ENCODE results near the gene LRRC8E.

The LRRC8E gene

DNA sequence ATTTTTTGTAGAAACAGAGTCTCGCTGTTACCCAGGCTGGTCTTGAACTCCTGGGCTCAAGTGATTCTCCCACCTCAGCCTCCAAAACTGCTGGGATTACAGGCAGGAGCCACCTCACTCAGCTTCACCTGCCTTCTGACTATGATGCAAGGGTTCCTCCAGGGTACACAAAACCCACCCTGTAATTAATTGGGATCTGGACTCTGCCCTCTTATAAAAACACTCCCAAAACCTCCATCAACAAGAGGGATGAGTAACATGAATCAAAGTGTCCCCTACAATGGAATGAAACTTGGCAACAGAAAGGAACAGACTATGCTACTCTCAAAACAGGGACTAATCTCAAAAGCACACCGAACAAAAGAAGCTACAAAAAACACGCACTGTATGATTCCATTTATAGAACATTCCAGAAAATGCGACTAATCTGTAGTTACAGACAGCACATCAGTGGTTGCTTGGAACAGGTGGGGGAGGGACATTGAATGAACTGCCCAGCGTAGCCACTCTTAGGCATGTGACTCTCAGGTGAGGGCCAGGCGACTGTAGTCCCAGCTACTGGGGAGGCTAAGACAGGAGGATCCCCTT lies 11.0 kb upstream of the LRRC8E start:
- DNase-seq, result no peak
- no peak overlapping the region for H2BK120ac ChIP-seq (ENCODE audit: insufficient read depth, low read length, poor library complexity)
- WGBS (ENCODE audit: extremely low coverage, insufficient coverage, insufficient read length), result no CpG with 5 or more reads among the region's 6 CpGs

DNA sequence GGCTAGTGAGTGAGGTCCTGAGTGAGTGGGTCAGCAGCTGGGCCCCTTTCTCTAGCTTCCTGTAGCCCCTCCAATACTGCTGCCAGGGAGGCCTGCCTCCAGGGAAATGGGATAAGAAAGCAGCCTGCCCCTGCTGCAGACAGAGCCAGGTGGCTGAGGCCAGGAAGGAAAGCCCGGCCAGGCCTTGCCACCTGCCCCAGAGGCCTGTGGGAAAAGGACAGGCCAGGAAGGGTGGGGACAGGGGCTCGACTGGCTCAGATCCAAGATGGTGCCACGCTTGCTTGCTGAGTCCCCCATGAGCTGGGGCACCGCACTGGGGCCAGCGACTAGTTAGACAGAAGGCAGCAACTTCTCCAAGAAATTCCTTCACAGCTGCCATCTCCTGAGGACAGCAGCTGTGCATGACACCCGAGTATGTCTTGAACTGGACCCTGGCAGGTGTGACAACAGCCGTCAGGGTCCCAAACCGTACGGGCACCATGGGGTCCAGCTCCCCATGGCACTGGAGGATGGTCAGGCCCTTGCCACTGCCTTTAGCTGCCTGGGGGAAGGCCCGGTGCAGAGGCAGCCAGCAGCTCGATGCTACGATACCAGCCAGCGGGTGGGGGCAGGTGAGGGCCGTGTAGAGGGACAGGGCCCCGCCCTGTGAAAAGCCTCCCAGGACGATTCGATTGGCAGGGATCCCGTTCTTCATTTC lies 9.1 kb upstream of the LRRC8E start:
- H3K27me3 ChIP-seq (ENCODE audit: insufficient read depth, low read length), result peaks cover 7% of the 10 kb centered on the region
- no peaks in the 10 kb centered on the region for H3K79me1 ChIP-seq (ENCODE audit: low read length)
- no peak overlapping the region for H2BK5ac ChIP-seq (ENCODE audit: low read depth, low read length, poor library complexity)
- H3K23ac ChIP-seq (ENCODE audit: low read length), result no peak overlapping the region
- no peak overlapping the region for H2BK12ac ChIP-seq (ENCODE audit: low read length)
- H3K4me1 ChIP-seq (ENCODE audit: control insufficient read depth in 1 of 2, insufficient read depth in 2 of 2, low read length in 2 of 2), result peaks cover 0 to 4% of the 10 kb centered on the region in 2 experiments
- H4K8ac ChIP-seq (ENCODE audit: low read depth, low read length), result no peak overlapping the region
- no peak overlapping the region for H4K12ac ChIP-seq (ENCODE audit: low read depth, low read length)
- H2AFZ ChIP-seq (ENCODE audit: insufficient read depth, low read length, poor library complexity), result no peak overlapping the region
- no peak overlapping the region for H3K9ac ChIP-seq (ENCODE audit: low read length)
- no peak overlapping the region for H3K14ac ChIP-seq (ENCODE audit: low read length)
- H3K36me3 ChIP-seq (ENCODE audit: control insufficient read depth in 1 of 2, insufficient read depth in 2 of 2, low read length in 2 of 2), result no peaks in the 10 kb centered on the region
- no peak overlapping the region for H3K18ac ChIP-seq (ENCODE audit: low read length)
- H3K27ac ChIP-seq (ENCODE audit: low read depth, low read length), result no peak overlapping the region
- H3K4me3 ChIP-seq (ENCODE audit: low read depth, low read length), result no peak overlapping the region
- no peak overlapping the region for H3K4me2 ChIP-seq (ENCODE audit: low read length)
- no peak overlapping the region for H3K4ac ChIP-seq (ENCODE audit: low read depth, low read length)
- WGBS (ENCODE audit: extremely low coverage, insufficient coverage, insufficient read length), result no CpG with 5 or more reads among the region's 18 CpGs
- no peak overlapping the region for H4K91ac ChIP-seq (ENCODE audit: low read depth, low read length)
- H3K79me2 ChIP-seq (ENCODE audit: control insufficient read depth, insufficient read depth, low read length, poor library complexity), result no peaks in the 10 kb centered on the region
- H2AK5ac ChIP-seq (ENCODE audit: low read length), result peak overlapping the region; percentile 24
- no peak for DNase-seq
- H3K9me3 ChIP-seq (ENCODE audit: insufficient read depth, low read depth, low read length), result no peaks in the 10 kb centered on the region
- H2BK120ac ChIP-seq (ENCODE audit: insufficient read depth, low read length, poor library complexity), result no peak overlapping the region

More for the DNA sequence above, 11.0 kb upstream of the LRRC8E start:
- Histone ChIP-seq H2AK5ac (ENCODE audit: low read length) (no peak overlapping the region), H3K36me3 (ENCODE audit: control insufficient read depth in 1 of 2, insufficient read depth in 2 of 2, low read length in 2 of 2) (no peaks in the 10 kb centered on the region), H4K8ac (ENCODE audit: low read depth, low read length) (no peak overlapping the region), H3K27ac (ENCODE audit: low read depth, low read length) (no peak overlapping the region), H3K4ac (ENCODE audit: low read depth, low read length) (no peak overlapping the region), H3K79me1 (ENCODE audit: low read length) (no peaks in the 10 kb centered on the region), H3K9ac (ENCODE audit: low read length) (no peak overlapping the region), H3K4me3 (ENCODE audit: low read depth, low read length) (no peak overlapping the region), H3K23ac (ENCODE audit: low read length) (no peak overlapping the region), H2AFZ (ENCODE audit: insufficient read depth, low read length, poor library complexity) (no peak overlapping the region), H3K18ac (ENCODE audit: low read length) (no peak overlapping the region), H3K14ac (ENCODE audit: low read length) (no peak overlapping the region), H3K9me3 (ENCODE audit: insufficient read depth, low read depth, low read length) (no peaks in the 10 kb centered on the region), H4K12ac (ENCODE audit: low read depth, low read length) (no peak overlapping the region), H2BK12ac (ENCODE audit: low read length) (no peak overlapping the region), H3K27me3 (ENCODE audit: insufficient read depth, low read length) (peaks cover 19% of the 10 kb centered on the region), H3K4me1 (ENCODE audit: control insufficient read depth in 1 of 2, insufficient read depth in 2 of 2, low read length in 2 of 2) (peaks cover 0 to 7% of the 10 kb centered on the region in 2 experiments), H4K91ac (ENCODE audit: low read depth, low read length) (no peak overlapping the region), H2BK5ac (ENCODE audit: low read depth, low read length, poor library complexity) (no peak overlapping the region), H3K4me2 (ENCODE audit: low read length) (no peak overlapping the region), H3K79me2 (ENCODE audit: control insufficient read depth, insufficient read depth, low read length, poor library complexity) (no peaks in the 10 kb centered on the region)

DNA sequence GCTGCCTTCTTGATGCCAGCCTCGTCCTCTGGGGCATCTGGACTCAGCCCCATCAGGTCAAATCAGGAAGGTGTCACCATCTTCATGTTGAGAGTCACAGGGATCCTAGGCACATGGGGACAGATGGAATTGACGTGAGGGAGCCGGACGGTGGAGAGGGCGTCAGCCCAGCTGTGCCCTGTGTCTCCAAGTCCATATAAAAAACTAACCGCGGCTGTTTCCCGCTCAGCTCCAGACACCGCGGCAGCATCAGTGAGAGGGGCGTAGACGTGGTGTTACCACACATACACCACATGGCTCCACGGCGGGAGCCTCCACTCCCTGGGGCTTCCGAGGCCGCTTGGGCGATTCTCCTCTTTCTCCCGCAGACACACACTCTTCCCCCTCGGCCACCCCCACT lies 8.5 kb upstream of the LRRC8E start:
- no peak overlapping the region for H4K8ac ChIP-seq (ENCODE audit: low read depth, low read length)
- no peak overlapping the region for H3K9ac ChIP-seq (ENCODE audit: low read length)
- no peaks in the 10 kb centered on the region for H3K36me3 ChIP-seq (ENCODE audit: control insufficient read depth in 1 of 2, insufficient read depth in 2 of 2, low read length in 2 of 2)
- H3K79me2 ChIP-seq (ENCODE audit: control insufficient read depth, insufficient read depth, low read length, poor library complexity), result no peaks in the 10 kb centered on the region
- H2BK5ac ChIP-seq (ENCODE audit: low read depth, low read length, poor library complexity), result no peak overlapping the region
- H2BK12ac ChIP-seq (ENCODE audit: low read length), result no peak overlapping the region
- H3K4ac ChIP-seq (ENCODE audit: low read depth, low read length), result no peak overlapping the region
- no peaks in the 10 kb centered on the region for H3K4me1 ChIP-seq (ENCODE audit: control insufficient read depth in 1 of 2, insufficient read depth in 2 of 2, low read length in 2 of 2)
- no peak overlapping the region for H2BK120ac ChIP-seq (ENCODE audit: insufficient read depth, low read length, poor library complexity)
- H3K23ac ChIP-seq (ENCODE audit: low read length), result no peak overlapping the region
- H3K9me3 ChIP-seq (ENCODE audit: insufficient read depth, low read depth, low read length), result no peaks in the 10 kb centered on the region
- peaks cover 2% of the 10 kb centered on the region for H3K27me3 ChIP-seq (ENCODE audit: insufficient read depth, low read length)
- H4K12ac ChIP-seq (ENCODE audit: low read depth, low read length), result no peak overlapping the region
- no CpG with 5 or more reads among the region's 19 CpGs for WGBS (ENCODE audit: extremely low coverage, insufficient coverage, insufficient read length)
- H3K27ac ChIP-seq (ENCODE audit: low read depth, low read length), result no peak overlapping the region
- H3K4me3 ChIP-seq (ENCODE audit: low read depth, low read length), result no peak overlapping the region
- H2AFZ ChIP-seq (ENCODE audit: insufficient read depth, low read length, poor library complexity), result no peak overlapping the region
- no peaks in the 10 kb centered on the region for H3K79me1 ChIP-seq (ENCODE audit: low read length)
- no peak overlapping the region for H4K91ac ChIP-seq (ENCODE audit: low read depth, low read length)
- no peak overlapping the region for H3K14ac ChIP-seq (ENCODE audit: low read length)
- H2AK5ac ChIP-seq (ENCODE audit: low read length), result no peak overlapping the region
- no peak for DNase-seq
- H3K4me2 ChIP-seq (ENCODE audit: low read length), result no peak overlapping the region
- no peak overlapping the region for H3K18ac ChIP-seq (ENCODE audit: low read length)

DNA sequence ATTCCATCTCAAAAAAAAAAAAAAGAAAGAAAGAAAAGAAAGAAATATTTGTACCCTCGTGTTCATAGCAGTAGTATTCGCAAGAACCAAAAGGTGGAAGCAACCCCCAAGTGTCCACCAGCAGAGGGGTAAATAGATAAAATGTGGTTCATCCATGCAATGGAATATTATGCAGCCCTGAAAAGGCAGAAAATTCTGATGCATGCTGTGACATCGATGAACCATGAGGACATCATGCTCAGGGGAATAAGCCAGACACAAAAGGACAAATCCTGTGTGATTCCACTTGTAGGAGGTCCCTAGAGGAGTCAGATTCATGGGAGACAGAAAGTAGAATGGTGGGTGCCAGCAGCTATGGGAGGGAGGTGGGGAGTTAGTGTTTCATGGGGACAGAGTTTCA lies 6.4 kb upstream of the LRRC8E start:
- Histone ChIP-seq H2AK5ac (ENCODE audit: low read length) (no peak overlapping the region), H4K12ac (ENCODE audit: low read depth, low read length) (no peak overlapping the region), H3K4me2 (ENCODE audit: low read length) (no peak overlapping the region), H3K79me2 (ENCODE audit: control insufficient read depth, insufficient read depth, low read length, poor library complexity) (no peaks in the 10 kb centered on the region), H3K27me3 (ENCODE audit: insufficient read depth, low read length) (no peaks in the 10 kb centered on the region), H3K4ac (ENCODE audit: low read depth, low read length) (no peak overlapping the region), H3K9me3 (ENCODE audit: insufficient read depth, low read depth, low read length) (no peaks in the 10 kb centered on the region), H2BK5ac (ENCODE audit: low read depth, low read length, poor library complexity) (no peak overlapping the region), H3K23ac (ENCODE audit: low read length) (no peak overlapping the region), H3K36me3 (ENCODE audit: control insufficient read depth in 1 of 2, insufficient read depth in 2 of 2, low read length in 2 of 2) (no peaks in the 10 kb centered on the region), H3K27ac (ENCODE audit: low read depth, low read length) (no peak overlapping the region), H3K9ac (ENCODE audit: low read length) (no peak overlapping the region), H2AFZ (ENCODE audit: insufficient read depth, low read length, poor library complexity) (no peak overlapping the region), H4K8ac (ENCODE audit: low read depth, low read length) (no peak overlapping the region), H3K14ac (ENCODE audit: low read length) (no peak overlapping the region), H4K91ac (ENCODE audit: low read depth, low read length) (no peak overlapping the region), H3K4me1 (ENCODE audit: control insufficient read depth in 1 of 2, insufficient read depth in 2 of 2, low read length in 2 of 2) (no peaks in the 10 kb centered on the region), H3K79me1 (ENCODE audit: low read length) (no peaks in the 10 kb centered on the region), H3K18ac (ENCODE audit: low read length) (no peak overlapping the region), H2BK120ac (ENCODE audit: insufficient read depth, low read length, poor library complexity) (no peak overlapping the region), H3K4me3 (ENCODE audit: low read depth, low read length) (no peak overlapping the region), H2BK12ac (ENCODE audit: low read length) (no peak overlapping the region)
- WGBS (ENCODE audit: extremely low coverage, insufficient coverage, insufficient read length), result no CpG with 5 or more reads among the region's 3 CpGs
- no peak for DNase-seq

All from trophoblast cell (in vitro differentiated cells and primary cell).